HG02623 (cell line): Measurements from ENCODE around the gene SLC25A10.
"Not testable (repeated sequence)": the region's sequence is repeated elsewhere in the genome, so short reads cannot be mapped to it uniquely, and the experiment has no call there.

Experiments
- ATAC-seq: cut with Tn5 transposase; IDR thresholded peaks from one replicate; pipeline ENCODE4 v1.9.1; 2021; ENCODE audit warnings: moderate library complexity; ENCODE audit not compliant: unreplicated experiment

SLC25A10 gene

GRCh38 chr17:81719410-81720266, 7.6 kb downstream of the SLC25A10 start:
- ATAC-seq: no peak

- ATAC-seq: no peak
Measured at GRCh38 chr17:81720267-81721071, 8.4 kb downstream of the SLC25A10 start.

- no peak for ATAC-seq
Measured at GRCh38 chr17:81722184-81723120, 10.4 kb downstream of the SLC25A10 start.

- ATAC-seq: no peak
Measured at GRCh38 chr17:81723651-81724209, 11.6 kb downstream of the SLC25A10 start.

GRCh38 chr17:81725439-81725838, 13.4 kb downstream of the SLC25A10 start:
- no peak for ATAC-seq

- ATAC-seq: no peak
Measured at GRCh38 chr17:81726004-81726403, 13.9 kb downstream of the SLC25A10 start.

- ATAC-seq: no peak
Measured at GRCh38 chr17:81727324-81728031, 15.4 kb downstream of the SLC25A10 start.

GRCh38 chr17:81733507-81734404, 21.7 kb downstream of the SLC25A10 start:
- no peak for ATAC-seq

- no peak for ATAC-seq
Measured at GRCh38 chr17:81734405-81735263, 22.6 kb downstream of the SLC25A10 start.

GRCh38 chr17:81735264-81736102, 23.4 kb downstream of the SLC25A10 start:
- ATAC-seq: no peak

GRCh38 chr17:81737947-81738800, 26.1 kb downstream of the SLC25A10 start:
- ATAC-seq: no peak

GRCh38 chr17:81738801-81739393, 26.8 kb downstream of the SLC25A10 start:
- ATAC-seq: no peak

- not testable (repeated sequence) for ATAC-seq
Measured at GRCh38 chr17:81739593-81739992, 27.5 kb downstream of the SLC25A10 start.

GRCh38 chr17:81740395-81740961, 28.4 kb downstream of the SLC25A10 start:
- no peak for ATAC-seq

- no peak for ATAC-seq
Measured at GRCh38 chr17:81741049-81741593, 29.0 kb downstream of the SLC25A10 start.
